Smooth muscle cell (in vitro differentiated cells): ENCODE data around the gene EDA. TPM values are rescaled to one million over a fixed set of nuclear protein-coding genes. Genes with fewer than 3 reads are reported as not detected.

Experiments used
- DNase-seq: peaks from one replicate; lab custom pipeline; 2025; ENCODE audit not compliant: unreplicated experiment; lab: John Stamatoyannopoulos, UW
- H2AFZ ChIP-seq: fragments of 200-600 bp; sonication (generic); 2 replicates; pipeline ENCODE4 v1.6.0; 2016; ENCODE audit warnings: antibody characterized with exemption, low read depth, mild to moderate bottlenecking
- H3F3A ChIP-seq: fragments of 200-600 bp; sonication (generic); 2 replicates; pipeline ENCODE4 v1.6.0; 2017; ENCODE audit warnings: antibody characterized with exemption, low read depth
- H3K27ac ChIP-seq: fragments of 200-600 bp; sonication (generic); 2 replicates; pipeline ENCODE4 v1.5.1; 2016; ENCODE audit warnings: low read depth, mild to moderate bottlenecking
- H3K27me3 ChIP-seq: fragments of 200-600 bp; sonication (generic); 2 replicates; pipeline ENCODE4 v1.6.1; 2016; ENCODE audit warnings: low read depth, mild to moderate bottlenecking
- H3K36me3 ChIP-seq: fragments of 200-600 bp; sonication (generic); 2 replicates; pipeline ENCODE4 v1.5.1; 2016; ENCODE audit warnings: low read depth
- H3K4me1 ChIP-seq: fragments of 200-600 bp; sonication (generic); 2 replicates; pipeline ENCODE4 v1.5.1; 2016; ENCODE audit warnings: low read depth
- H3K4me2 ChIP-seq: fragments of 200-600 bp; sonication (generic); 2 replicates; pipeline ENCODE4 v1.6.0; 2016; ENCODE audit warnings: mild to moderate bottlenecking
- H3K4me3 ChIP-seq: fragments of 200-600 bp; sonication (generic); 2 replicates; pipeline ENCODE4 v1.5.1; 2016; ENCODE audit warnings: mild to moderate bottlenecking
- H3K79me2 ChIP-seq: fragments of 200-600 bp; sonication (generic); 2 replicates; pipeline ENCODE4 v1.6.0; 2016; ENCODE audit warnings: low read depth, mild to moderate bottlenecking
- H3K9ac ChIP-seq: fragments of 200-600 bp; sonication (generic); 2 replicates; pipeline ENCODE4 v1.6.0; 2016; ENCODE audit warnings: low read depth
- H3K9me3 ChIP-seq: fragments of 200-600 bp; sonication (generic); replicated peaks from 2 replicates; pipeline ENCODE4 v1.5.1; 2016; ENCODE audit warnings: low read depth
- H4K20me1 ChIP-seq: fragments of 200-600 bp; sonication (generic); 2 replicates; pipeline ENCODE4 v1.6.0; 2016; ENCODE audit warnings: low read depth
- CTCF ChIP-seq: fragments of 200-600 bp; sonication (generic); IDR thresholded peaks from 2 replicates; pipeline ENCODE4 v1.5.1; 2017; ENCODE audit warnings: borderline replicate concordance, mild to moderate bottlenecking, antibody characterized with exemption; ENCODE audit not compliant: insufficient read depth, poor library complexity, severe bottlenecking
- WGBS: methylation state at CpG from one replicate; pipeline ENCODE4 v1.1.7; 2016; ENCODE audit warnings: low lambda C conversion rate; 5-methylcytosine and 5-hydroxymethylcytosine counted together
- polyA plus RNA-seq: library from polyadenylated mRNA; unstranded; fragments of >200 nt; fragmentation: Nextera tagmentation; extraction: Ambion mirVana; gene quantifications from 2 replicates; pipeline ENCODE4 v1.2.1, GENCODE V29; 2016
- total RNA-seq: library from RNA; depleted of rRNA; stranded (reverse); fragments of >200 nt; gene quantifications from 2 replicates; pipeline ENCODE4 v1.2.3, GENCODE V29; 2014

Gene EDA
- total and polyA plus RNA-seq, 2 experiments from 2014 or later, result 2.0 TPM; not detected in 1

DNA sequence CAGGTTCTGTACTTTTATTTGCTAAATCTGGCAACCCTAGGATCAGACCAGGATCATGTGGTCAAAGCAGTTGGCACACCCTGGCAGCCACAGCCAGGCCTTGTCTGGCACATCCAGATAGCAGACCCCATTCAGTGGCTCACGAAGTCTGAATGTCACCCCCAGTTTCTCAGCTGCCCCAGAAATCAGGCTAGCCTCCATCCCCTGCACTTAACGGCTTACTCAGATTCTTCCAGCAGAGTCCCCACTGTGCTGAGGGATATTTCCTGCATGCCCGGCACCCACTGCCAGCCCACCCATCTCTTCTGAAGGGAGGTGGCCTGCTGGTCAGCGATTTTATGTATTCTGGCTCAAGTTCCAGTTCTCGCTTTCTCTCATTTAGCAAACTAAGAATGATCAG is 438.5 kb downstream of the EDA start:
- DNase-seq, result no peak
- no peaks in the 10 kb centered on the region for H3K4me1 ChIP-seq
- no peaks in the 10 kb centered on the region for H3K36me3 ChIP-seq
- no peak overlapping the region for H3K4me2 ChIP-seq
- H3K9ac ChIP-seq, result no peak overlapping the region
- H3K27ac ChIP-seq, result no peak overlapping the region
- no peak overlapping the region for H3K4me3 ChIP-seq
- H3K79me2 ChIP-seq, result no peaks in the 10 kb centered on the region
- no peaks in the 10 kb centered on the region for H4K20me1 ChIP-seq
- H3F3A ChIP-seq, result no peaks in the 10 kb centered on the region
- H3K9me3 ChIP-seq, result no peaks in the 10 kb centered on the region
- no peak overlapping the region for H2AFZ ChIP-seq
- 74% methylated on average over 5 of the region's 5 CpGs for WGBS
- H3K27me3 ChIP-seq, result no peaks in the 10 kb centered on the region
- TF ChIP-seq CTCF, result no peak

- Histone ChIP-seq H3K4me3 (no peak within 1 kb of the TSS), H2AFZ (no peak within 1 kb of the TSS), H3F3A (no peaks in the 10 kb centered on the region), H4K20me1 (no peaks in the 10 kb centered on the region), H3K4me1 (no peaks in the 10 kb centered on the region), H3K9me3 (no peaks in the 10 kb centered on the region), H3K79me2 (no peaks in the 10 kb centered on the region), H3K9ac (no peak within 1 kb of the TSS), H3K27ac (no peak within 1 kb of the TSS), H3K4me2 (no peak within 1 kb of the TSS), H3K36me3 (no peaks in the 10 kb centered on the region), H3K27me3 (no peaks in the 10 kb centered on the region)
- no peak for DNase-seq
- WGBS, result 86% methylated on average over 14 of the region's 14 CpGs
- no peak for TF ChIP-seq CTCF
Observed at GRCh38 chrX:70062076-70062475, 446.2 kb downstream of the EDA start, which contains the start of gene OTUD6A. Gene OTUD6A (plus strand): TSS chrX:70062457. CDS start chrX:70062525, 68 bp downstream.

DNA sequence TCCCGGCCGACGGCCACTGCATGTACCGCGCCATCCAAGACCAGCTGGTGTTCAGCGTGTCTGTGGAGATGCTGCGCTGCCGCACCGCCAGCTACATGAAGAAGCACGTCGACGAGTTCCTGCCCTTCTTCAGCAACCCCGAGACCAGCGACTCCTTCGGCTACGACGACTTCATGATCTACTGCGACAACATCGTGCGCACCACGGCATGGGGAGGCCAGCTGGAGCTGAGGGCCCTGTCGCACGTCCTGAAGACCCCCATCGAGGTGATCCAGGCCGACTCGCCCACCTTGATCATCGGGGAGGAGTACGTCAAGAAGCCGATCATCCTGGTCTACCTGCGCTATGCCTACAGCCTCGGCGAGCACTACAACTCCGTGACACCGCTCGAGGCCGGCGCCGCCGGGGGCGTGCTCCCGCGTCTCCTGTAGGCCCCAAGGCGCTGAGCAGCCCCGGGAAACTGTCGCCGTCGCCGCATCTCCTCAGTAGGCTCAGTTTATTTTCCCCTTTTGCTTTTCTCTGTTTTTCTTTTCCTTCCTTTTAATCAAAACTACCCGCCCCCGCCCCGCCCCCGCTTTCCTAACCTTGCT is 447.1 kb downstream of the EDA start:
- no peak overlapping the region for H2AFZ ChIP-seq
- no peaks in the 10 kb centered on the region for H3K79me2 ChIP-seq
- no peak overlapping the region for H3K9ac ChIP-seq
- H3K27me3 ChIP-seq, result no peaks in the 10 kb centered on the region
- no peak overlapping the region for H3K4me3 ChIP-seq
- H3K36me3 ChIP-seq, result no peaks in the 10 kb centered on the region
- no peak overlapping the region for H3K27ac ChIP-seq
- H4K20me1 ChIP-seq, result no peaks in the 10 kb centered on the region
- no peaks in the 10 kb centered on the region for H3K4me1 ChIP-seq
- whole genome bisulfite sequencing, result 96% methylated on average over 52 of the region's 52 CpGs
- no peak overlapping the region for H3K4me2 ChIP-seq
- no peak for TF ChIP-seq CTCF
- H3F3A ChIP-seq, result no peaks in the 10 kb centered on the region
- no peaks in the 10 kb centered on the region for H3K9me3 ChIP-seq
- no peak for DNase-seq

- H2AFZ ChIP-seq, result no peak overlapping the region
- DNase-seq, result no peak
- no peak overlapping the region for H3K4me3 ChIP-seq
- WGBS, result 83% methylated on average over 7 of the region's 7 CpGs
- H3F3A ChIP-seq, result no peaks in the 10 kb centered on the region
- H3K27me3 ChIP-seq, result no peaks in the 10 kb centered on the region
- H3K4me1 ChIP-seq, result no peaks in the 10 kb centered on the region
- no peaks in the 10 kb centered on the region for H3K79me2 ChIP-seq
- H3K27ac ChIP-seq, result no peak overlapping the region
- no peaks in the 10 kb centered on the region for H3K36me3 ChIP-seq
- H3K4me2 ChIP-seq, result no peak overlapping the region
- H3K9me3 ChIP-seq, result no peaks in the 10 kb centered on the region
- TF ChIP-seq CTCF, result no peak
- H4K20me1 ChIP-seq, result no peaks in the 10 kb centered on the region
- H3K9ac ChIP-seq, result no peak overlapping the region
Observed at GRCh38 chrX:70066646-70067045, 450.7 kb downstream of the EDA start.
